HG03064 (cell line): Measurements from ENCODE around the gene TTC28.

Source experiments
- ATAC-seq: cut with Tn5 transposase; IDR thresholded peaks from one replicate; pipeline ENCODE4 v1.9.1; 2021; ENCODE audit warnings: low read depth; ENCODE audit not compliant: unreplicated experiment

The TTC28 gene

GRCh38 chr22:27961680-27962079, 718.0 kb downstream of the TTC28 start:
- ATAC-seq, result no peak

- no peak for ATAC-seq
Observed at GRCh38 chr22:27961182-27961581, 718.5 kb downstream of the TTC28 start.

GRCh38 chr22:27959335-27960090, 720.1 kb downstream of the TTC28 start:
- ATAC-seq, result no peak

- ATAC-seq, result no peak
Observed at GRCh38 chr22:27952779-27953178, 726.9 kb downstream of the TTC28 start.

- no peak for ATAC-seq
Observed at GRCh38 chr22:27952091-27952490, 727.5 kb downstream of the TTC28 start.

GRCh38 chr22:27949421-27949820, 730.2 kb downstream of the TTC28 start:
- no peak for ATAC-seq

- no peak for ATAC-seq
Observed at GRCh38 chr22:27948569-27948968, 731.1 kb downstream of the TTC28 start.

GRCh38 chr22:27947448-27947847, 732.2 kb downstream of the TTC28 start:
- no peak for ATAC-seq

- no peak for ATAC-seq
Observed at GRCh38 chr22:27941143-27941542, 738.5 kb downstream of the TTC28 start.

- ATAC-seq, result no peak
Observed at GRCh38 chr22:27937453-27937852, 742.2 kb downstream of the TTC28 start.

GRCh38 chr22:27935897-27936296, 743.7 kb downstream of the TTC28 start:
- ATAC-seq, result no peak

GRCh38 chr22:27934069-27934468, 745.6 kb downstream of the TTC28 start:
- ATAC-seq, result no peak

- ATAC-seq, result no peak
Observed at GRCh38 chr22:27933186-27933983, 746.3 kb downstream of the TTC28 start.

GRCh38 chr22:27930331-27931060, 749.1 kb downstream of the TTC28 start:
- ATAC-seq, result no peak
